Measurements from ENCODE around the gene CCDC88B. TPM values are rescaled to one million over a fixed set of nuclear protein-coding genes. Genes with fewer than 3 reads are reported as not detected.

CCDC88B gene, protein sequence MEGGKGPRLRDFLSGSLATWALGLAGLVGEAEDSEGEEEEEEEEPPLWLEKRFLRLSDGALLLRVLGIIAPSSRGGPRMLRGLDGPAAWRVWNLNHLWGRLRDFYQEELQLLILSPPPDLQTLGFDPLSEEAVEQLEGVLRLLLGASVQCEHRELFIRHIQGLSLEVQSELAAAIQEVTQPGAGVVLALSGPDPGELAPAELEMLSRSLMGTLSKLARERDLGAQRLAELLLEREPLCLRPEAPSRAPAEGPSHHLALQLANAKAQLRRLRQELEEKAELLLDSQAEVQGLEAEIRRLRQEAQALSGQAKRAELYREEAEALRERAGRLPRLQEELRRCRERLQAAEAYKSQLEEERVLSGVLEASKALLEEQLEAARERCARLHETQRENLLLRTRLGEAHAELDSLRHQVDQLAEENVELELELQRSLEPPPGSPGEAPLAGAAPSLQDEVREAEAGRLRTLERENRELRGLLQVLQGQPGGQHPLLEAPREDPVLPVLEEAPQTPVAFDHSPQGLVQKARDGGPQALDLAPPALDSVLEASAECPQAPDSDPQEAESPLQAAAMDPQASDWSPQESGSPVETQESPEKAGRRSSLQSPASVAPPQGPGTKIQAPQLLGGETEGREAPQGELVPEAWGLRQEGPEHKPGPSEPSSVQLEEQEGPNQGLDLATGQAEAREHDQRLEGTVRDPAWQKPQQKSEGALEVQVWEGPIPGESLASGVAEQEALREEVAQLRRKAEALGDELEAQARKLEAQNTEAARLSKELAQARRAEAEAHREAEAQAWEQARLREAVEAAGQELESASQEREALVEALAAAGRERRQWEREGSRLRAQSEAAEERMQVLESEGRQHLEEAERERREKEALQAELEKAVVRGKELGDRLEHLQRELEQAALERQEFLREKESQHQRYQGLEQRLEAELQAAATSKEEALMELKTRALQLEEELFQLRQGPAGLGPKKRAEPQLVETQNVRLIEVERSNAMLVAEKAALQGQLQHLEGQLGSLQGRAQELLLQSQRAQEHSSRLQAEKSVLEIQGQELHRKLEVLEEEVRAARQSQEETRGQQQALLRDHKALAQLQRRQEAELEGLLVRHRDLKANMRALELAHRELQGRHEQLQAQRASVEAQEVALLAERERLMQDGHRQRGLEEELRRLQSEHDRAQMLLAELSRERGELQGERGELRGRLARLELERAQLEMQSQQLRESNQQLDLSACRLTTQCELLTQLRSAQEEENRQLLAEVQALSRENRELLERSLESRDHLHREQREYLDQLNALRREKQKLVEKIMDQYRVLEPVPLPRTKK (N-terminal part only)
- 1.7 and 2.1 TPM in 2 replicates for total RNA-seq (2014; rRNA removed; shearing (Covaris generic))

DNA sequence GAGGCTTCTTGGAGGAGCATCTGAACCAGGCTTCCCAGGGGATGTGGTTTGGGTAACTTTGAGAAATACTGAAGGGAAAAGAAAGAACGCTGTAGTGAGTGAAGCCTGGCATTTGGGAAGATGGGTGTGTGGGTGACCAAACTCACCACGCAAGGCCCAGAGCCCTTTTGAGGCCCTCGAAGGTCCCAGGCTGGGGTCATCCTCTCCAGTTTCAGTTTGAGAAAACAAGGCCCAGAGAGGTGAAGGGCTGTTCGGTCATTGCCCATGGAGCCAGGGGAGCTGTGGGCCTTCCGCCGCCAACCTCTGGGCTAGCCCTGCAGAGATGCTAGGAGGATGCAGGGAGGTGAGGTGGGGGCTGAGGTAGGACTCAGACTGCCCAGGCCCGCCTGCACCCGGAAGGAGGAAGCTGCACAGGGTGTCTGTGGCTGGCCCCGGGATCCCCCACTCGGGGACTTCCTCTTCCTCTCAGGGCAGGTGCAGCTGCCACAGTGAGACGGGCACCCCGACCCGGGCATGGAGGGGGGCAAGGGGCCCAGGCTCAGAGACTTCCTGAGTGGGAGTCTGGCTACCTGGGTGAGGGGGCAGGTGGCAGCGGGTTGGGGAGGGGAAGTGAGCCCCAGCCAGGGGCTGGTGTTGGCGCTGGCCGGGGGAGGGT, at the start of gene CCDC88B:
TSS of gene CCDC88B (plus strand) at position 451 of the 655 bp plus-strand sequence. CDS start at position 514, 63 bp downstream.
- DNase-seq (ENCODE audit: low read depth), result no peak

- DNase-seq (ENCODE audit: low read depth), result no peak
Measured at GRCh38 chr11:64290352-64291261, 49.4 kb upstream of the CCDC88B start.

DNA sequence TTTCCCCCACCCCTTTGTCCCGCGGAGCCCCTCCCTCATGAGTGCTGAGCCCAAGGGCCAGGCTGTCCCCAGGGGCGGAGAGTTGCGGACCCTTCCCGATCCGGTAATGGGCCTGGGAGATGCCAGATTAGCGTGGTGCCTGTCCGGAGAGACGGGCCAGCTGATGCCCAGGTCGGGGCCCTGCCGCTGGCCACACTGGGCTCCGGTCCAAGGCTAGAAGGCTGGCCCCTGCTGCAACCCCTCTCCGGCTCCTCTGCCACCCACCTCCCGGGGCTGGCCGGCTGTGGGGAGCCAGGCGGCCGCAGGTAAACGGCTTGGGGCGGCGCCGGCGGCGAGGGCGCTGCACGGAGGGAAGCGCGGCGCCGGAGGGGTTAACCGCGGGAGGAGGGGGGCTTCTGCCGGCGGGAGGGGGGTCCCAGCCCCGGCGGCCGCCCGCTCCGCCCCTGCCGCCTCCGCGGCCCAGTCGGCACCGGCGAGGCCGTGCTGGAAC, 48.7 kb upstream of the CCDC88B start, which contains the start of gene KCNK4:
TSS of gene KCNK4 (plus strand) at position 41 of the 490 bp plus-strand sequence. CDS start 1,717 bp downstream, outside the sequence.
- no peak for DNase-seq (ENCODE audit: low read depth)

DNA sequence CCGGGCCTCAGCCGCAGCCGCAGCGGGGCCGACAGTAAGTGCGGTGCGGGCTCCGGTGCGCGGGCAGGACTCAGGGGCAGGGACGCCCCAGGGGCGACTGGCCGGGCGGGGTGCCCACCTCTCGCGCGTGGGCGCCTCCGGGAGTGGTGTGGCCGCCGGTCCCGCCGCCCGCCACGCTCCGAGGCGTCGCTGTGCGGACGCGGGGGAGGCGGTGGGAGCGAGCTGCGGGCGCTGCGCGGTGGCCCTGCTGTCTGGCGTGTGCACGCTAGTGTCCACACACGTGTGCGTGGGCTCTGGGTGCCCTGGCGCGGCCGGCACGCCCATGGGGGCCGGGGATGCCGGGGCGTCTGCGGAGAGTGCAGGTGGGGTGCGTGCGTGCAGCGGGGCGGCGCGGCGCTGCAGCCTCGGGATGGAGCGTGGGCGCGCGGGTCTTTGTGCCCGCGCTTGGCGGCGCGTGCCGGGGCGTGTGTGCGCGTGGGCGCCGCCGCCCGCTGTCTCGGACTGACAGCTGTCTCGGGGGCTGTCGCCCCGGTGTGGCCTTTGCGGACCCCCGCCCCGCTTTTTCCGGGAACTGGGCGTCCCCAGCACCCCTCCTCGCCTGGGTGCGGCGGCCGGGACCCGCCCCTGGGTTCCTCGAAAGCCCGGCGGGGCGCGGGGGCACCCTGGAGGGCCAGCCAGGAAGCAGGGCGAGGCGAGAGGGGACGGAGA, 48.1 kb upstream of the CCDC88B start:
- no peak for DNase-seq (ENCODE audit: low read depth)

- DNase-seq (ENCODE audit: low read depth), result no peak
Measured at GRCh38 chr11:64292460-64293254, 47.3 kb upstream of the CCDC88B start.

- peak; percentile 24 for DNase-seq (ENCODE audit: low read depth)
Measured at GRCh38 chr11:64294774-64295173, 45.2 kb upstream of the CCDC88B start.

GRCh38 chr11:64295760-64296159, 44.2 kb upstream of the CCDC88B start:
- no peak for DNase-seq (ENCODE audit: low read depth)

DNA sequence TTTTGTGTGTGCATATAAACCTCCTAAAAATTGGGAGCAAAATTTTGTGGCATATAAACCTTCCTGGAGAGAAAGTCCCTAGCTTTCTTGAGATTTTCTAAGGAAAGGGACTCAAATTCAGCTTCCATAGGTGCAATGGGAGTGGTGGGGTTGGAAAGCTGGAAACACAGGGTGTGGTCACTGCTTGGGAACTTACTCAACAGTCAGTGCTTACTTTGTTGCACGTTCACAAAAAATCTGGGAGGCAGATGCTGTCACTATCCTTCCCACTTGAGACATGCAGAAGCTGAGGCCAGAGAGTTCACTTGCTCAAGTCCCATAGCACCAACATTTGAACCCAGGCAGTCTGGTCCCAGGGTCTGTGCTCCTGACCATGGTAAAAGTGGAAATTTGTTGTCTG, 43.8 kb upstream of the CCDC88B start:
- no peak for DNase-seq (ENCODE audit: low read depth)

- no peak for DNase-seq (ENCODE audit: low read depth)
Measured at GRCh38 chr11:64296830-64297698, 42.9 kb upstream of the CCDC88B start.

DNA sequence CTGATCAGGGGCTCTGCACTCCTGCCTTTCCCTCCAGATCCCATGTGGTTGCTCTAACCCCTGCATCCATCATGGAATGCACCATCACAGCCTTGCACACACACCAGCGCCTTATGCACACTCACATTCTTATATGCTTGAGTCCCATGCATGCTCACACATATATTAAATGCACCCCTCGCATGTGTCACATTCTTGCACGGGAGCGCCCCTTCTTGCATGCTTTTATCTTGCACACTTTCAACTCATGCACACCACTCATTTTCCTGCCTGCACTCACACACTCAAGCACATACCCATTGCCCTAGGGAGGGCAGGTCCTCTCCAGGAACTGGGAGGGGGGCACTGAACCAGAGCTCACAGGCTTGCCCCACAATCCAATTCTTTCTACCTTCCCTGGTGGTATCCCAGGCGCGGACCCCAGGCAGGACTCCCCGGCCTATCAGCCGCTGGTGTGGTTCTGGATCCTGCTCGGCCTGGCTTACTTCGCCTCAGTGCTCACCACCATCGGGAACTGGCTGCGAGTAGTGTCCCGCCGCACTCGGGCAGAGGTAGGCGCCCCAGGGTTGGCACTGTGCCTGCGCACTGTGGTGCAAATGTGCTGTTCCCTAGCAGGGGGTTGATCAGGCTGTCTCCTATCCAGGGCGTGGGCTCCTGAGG, 42.2 kb upstream of the CCDC88B start:
- DNase-seq (ENCODE audit: low read depth), result no peak

DNA sequence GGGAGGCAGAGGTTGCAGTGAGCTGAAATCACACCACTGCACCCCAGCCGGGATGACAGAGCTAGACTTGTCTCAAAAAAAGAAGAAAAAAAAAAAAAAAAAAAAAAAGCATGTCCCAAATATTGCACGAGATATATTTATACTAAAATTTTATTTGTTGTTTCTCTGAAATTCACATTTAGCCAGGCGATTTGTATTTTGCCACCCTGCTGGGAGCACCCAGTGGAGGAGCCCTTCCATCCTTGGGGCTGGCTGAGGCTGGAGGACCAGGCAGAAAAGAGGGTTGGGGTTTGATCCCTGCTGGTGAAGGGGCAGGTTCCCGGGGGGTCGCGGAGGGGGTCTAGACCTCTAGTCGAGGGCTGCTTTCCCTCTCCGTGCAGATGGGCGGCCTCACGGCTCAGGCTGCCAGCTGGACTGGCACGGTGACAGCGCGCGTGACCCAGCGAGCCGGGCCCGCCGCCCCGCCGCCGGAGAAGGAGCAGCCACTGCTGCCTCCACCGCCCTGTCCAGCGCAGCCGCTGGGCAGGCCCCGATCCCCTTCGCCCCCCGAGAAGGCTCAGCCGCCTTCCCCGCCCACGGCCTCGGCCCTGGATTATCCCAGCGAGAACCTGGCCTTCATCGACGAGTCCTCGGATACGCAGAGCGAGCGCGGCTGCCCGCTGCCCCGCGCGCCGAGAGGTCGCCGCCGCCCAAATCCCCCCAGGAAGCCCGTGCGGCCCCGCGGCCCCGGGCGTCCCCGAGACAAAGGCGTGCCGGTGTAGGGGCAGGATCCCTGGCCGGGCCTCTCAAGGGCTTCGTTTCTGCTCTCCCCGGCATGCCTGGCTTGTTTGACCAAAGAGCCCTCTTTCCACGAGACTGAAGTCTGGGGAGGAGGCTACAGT, 40.8 kb upstream of the CCDC88B start:
- peak; percentile 22 for DNase-seq (ENCODE audit: low read depth)

DNA sequence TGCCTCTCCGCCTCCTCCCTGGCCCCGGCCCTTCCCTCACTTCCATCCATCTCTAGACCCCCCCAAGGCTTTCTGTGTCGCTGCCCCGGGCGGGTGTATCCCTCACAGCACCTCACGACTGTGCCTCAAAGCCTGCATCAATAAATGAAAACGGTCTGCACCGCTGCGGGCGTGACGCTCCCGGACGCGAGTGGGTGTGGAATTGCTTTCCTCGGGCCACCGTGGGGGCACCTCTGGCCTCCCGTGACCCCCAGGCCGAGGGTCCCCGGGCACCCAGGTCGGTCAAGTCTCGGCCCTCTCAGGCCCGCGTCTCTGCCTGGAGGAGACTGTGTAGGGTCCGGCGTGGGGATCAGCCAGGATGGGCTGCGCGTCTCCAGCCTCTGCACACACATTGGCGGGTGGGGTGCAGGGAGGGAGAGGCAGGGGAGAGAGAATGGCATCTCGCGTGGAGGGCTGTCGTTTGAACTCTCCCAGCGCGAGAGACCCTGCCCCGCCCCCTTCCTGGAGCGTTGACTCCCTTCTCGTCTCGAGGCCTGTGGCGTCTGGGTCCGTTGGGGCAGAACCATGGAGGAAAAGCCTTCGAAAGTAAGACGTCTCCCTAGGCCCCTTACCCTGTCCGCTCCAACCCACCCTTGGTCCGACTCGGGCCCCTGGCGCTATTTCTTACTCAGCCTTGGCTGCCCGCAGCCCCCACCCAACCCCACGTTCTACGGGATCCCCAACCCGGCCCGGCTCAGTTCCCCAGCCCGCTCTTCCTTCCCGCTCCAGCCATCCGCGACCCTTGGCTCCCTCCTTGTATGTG, 40.0 kb upstream of the CCDC88B start, which contains the start of gene CATSPERZ:
TSS of gene CATSPERZ (plus strand) at position 512 of the 802 bp plus-strand sequence. CDS start at position 565, 53 bp downstream.
- no peak for DNase-seq (ENCODE audit: low read depth)

DNA sequence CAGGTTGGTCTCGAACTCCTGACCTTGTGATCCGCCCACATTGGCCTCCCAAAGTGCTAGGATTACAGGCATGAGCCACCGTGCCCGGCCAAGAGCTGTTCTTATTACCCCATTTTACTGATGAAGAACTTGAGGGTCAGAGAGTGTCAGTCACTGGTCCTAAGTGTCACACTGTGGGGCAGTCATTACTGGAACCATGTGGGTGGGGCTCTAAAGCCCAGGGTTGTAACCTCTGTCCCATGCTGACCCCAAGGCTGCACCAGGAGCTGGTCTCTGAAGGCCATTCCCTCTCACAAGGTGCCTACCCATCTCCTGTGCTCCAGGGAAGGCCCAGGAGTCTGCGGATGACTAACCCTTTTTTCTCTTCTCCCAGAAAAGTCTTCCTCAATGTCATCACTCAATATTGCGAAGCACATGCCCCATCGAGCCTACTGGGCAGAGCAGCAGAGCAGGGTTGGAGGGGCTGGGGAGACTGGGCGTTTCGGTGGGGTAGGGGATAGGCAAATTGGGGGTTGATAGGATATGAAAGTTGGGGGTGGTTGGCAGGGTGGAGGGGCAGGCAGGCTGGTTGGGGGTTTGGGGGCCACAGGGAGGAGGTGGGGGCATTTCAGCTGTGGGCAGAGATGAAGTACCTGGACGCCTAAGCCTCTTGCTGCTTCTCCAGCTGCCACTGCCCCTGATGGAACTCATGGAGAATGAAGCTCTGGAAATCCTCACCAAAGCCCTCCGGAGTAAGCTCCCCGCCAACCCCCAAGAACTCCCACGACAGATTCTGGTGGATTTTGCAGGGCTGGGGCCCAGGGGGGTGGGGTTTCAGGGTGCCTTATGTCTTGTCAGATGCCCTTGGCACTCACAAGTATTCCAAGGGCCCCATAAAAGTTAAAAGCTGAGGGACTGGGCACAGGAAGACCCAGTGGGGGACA, 36.6 kb upstream of the CCDC88B start:
- no peak for DNase-seq (ENCODE audit: low read depth)

DNA sequence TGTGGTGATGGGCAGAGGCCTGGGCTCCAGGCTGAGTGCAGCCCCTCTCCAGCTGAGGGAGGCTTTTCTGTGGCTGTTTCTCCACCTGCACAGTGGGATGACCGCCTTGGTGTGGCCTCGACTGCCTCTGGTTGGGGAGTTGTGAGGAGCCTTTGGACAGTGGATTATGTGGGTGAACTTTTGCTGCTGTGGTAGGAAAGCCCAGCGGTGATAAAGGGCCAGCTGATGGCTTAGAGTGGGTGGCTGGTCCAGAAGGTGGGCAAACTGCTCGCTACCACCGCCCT, 36.0 kb upstream of the CCDC88B start:
- DNase-seq (ENCODE audit: low read depth), result no peak

Data from Daoy (cell line).